Activated T-cell treated with anti-CD3 and anti-CD28 coated beads, Interleukin-2, amount 50 U/mL, for 1 hour (primary cell): ENCODE results near the gene SLC13A5.
"Not testable (repeated sequence)": the region's sequence is repeated elsewhere in the genome, so short reads cannot be mapped to it uniquely, and the experiment has no call there.

Experiments used
- DNase-seq: peaks from one replicate; pipeline ENCODE4 v3.0.0-alpha.2; 2020

Gene SLC13A5

DNA sequence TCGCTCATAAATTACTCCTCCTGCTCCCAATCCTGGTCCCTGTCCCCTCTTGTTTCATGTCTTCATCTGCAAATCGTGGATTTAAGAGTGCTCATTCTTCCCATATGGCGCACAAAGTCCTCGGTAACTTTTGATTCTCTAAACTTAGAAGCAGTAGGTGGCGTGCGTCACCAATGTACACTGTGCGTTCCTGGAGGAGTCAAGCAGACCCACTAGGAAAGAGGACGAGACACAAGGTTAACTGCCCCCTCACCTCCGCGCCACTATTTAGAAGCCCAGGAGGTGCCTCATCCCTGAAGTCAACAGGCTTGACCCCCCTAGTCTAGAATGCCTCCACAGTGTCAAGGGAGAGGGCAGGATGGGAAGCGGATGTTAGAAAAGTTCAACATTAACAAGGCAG lies 2.9 kb downstream of the SLC13A5 start:
- no peak for DNase-seq

DNA sequence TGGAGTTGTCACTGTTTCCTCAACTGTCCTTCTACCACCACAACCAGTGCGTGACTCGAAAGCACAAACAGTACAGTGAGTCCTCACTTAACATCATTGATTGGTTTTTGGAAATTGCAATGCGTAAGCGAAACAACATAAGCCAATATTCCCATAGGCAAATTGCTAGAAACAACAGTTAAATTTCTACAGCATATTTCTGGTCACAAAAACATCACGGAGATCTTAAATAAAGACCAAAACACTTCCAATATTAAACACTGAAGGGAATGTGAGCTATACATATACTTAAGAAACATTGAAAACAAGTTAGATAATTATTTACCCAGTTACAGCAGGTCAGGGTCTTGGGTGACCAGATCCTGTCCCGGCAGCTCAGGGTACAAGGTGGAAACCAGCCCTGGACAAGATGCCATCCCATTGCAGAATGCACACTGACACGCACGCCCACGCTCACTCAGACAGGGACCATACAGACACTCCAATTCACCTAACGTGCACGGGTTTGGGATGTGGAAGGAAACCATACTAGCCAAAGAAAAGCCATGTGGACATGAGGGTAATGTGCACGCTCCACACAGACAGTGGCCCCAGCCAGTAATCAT lies 4.7 kb downstream of the SLC13A5 start:
- DNase-seq = no peak

DNA sequence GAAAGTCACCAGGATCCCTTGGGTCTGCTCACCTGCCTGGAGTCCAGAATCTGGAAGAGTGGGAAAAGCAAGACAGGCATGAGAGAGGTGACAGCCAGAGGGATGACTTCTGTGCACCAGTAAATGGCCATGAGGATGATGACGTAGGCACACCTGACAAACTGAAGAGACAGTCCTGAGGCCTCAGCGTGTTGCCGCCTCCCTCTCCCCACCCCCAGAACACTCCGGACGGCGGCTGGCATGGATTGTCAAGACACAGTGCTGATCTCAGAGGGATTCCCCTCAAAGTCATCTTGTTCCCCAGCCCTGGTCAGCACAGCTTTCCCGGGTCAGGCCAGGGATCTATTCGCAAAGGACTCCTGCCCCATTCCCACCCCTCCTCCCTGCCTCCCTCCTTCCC lies 6.2 kb downstream of the SLC13A5 start:
- no peak for DNase-seq

DNA sequence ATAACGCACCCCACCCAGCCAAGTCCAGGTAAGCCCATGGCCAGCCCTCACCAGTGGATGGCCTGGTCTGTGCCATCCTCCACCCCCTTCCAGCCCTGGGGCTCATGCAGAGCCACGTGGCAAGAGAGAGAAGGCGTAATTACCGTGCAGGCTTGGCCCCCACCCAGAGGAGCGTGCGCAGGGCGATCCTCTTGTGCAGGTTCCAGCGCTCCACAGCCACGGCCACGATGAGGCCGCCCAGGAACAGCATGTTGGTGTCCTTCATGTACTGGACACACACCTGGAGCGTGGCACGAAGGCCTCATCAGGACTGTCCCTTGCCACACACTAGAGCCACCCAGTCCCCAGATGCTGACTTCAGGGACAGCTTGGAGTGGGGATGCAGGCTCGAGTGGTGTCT lies 6.7 kb downstream of the SLC13A5 start:
- DNase-seq = no peak

DNA sequence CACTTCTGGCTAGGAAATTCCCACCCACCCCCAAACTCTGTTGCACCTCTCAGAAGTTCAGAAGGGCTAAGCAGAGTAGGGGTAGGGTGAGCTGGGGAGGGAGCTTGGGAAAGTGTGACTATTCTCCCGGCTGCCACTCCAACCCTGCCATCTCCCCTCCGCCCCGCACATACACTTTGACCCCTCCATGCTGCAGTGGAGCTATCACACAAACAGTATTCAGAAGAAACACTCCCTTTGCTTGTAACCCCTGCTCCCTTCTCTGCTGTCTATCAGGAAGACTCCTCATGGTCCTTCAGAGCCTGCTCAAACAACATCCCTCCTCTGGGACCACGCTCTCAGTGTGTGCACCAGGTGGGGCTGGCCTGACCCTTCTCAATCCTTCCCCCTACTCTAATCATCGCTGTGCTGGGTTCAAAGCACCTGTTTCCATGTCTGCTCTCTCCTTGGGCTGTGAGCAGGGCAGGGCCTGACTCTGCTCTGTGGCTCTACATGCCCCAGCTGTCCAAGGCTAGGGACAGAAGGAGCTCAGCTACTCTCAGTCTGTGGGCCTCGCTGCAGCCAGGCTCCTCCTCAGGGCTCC lies 8.6 kb downstream of the SLC13A5 start:
- DNase-seq = no peak

DNA sequence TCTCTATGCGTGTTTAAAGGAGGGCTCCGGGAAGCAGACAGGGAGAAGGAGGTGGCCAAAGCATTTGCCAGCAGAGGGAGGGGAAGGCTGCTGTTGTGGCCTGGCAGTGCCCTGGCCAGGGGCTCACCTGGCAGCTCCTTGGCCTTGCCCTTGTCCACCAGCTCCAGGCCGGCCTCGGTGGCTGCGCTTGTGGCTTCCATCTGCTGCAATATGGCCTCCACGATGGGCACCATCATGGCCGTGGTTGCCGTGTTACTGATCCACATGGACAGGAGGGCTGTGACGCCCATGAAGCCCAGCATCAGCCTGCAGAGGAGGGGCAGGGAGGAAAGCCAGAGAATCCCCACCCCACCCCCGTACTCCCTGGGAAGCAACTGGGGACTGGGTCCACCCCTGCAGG lies 9.4 kb downstream of the SLC13A5 start:
- DNase-seq = no peak

DNA sequence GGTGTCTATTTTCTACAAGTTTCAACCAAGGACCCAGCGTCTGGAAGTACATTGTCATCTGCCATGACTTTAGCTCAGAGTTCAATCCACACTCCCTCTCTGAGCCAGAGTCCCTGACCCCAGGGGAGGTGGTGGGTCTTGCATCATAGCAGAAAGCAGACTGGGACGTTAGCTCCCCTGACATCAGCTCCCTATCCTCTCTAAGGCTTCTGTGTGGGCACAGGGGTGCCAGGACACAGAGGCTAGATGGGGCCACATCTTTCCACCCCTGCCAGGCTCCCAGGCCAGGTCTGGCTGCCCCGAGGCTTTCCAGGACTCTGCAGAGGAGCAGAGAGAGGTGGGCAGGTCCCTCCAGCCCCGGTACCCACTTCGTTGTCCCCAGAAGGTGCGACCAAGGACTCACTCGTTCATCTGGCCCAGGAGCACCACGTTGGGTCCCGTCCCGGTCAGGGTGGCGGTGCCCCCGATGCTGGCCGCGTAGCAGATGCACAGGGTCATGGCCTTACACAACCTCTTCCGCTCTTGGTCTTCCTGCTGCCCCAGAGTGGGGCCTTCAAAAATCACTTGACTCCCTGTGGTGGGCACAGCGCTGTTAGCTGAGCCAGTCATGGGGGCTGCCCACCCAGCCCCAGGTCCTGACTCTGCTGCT lies 10.5 kb downstream of the SLC13A5 start:
- DNase-seq = no peak

DNA sequence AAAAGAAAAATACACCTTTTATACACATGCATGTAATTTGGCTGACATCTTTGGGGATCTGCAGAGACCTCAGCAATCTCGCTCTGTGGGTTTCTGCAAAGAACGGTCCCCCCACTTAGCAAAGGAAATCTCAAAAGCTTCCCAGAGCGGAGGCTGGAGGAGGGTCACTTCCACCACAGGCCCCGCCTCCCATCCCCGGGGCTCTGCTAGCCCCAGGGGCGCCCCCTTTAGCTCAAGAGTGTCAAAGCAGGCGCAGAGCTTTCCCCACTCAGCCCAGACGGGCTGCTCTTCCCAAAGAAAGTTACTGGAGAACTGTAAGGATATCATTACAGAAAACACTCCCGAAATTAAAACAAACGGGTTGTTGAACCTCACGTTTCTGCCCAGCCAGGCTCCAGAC lies 11.4 kb downstream of the SLC13A5 start:
- peak; percentile 37 for DNase-seq

DNA sequence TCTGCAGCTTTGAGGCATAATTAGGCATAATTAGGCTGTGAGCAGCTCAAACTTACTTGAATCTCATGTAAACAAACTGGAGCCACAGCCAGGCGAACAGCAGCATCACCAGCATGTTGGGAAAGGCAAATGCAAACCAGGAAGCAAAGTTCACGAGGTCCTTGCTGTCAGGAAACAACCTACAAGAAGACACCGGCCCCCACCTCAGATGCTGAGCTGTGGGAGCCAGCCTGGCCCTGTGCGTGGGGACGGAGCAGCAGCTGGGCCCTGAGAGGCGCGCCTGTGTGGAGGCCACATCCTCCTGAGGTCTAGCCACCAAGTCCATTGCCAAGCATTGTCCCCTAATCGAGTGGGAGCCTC lies 12.2 kb downstream of the SLC13A5 start:
- no peak for DNase-seq

DNA sequence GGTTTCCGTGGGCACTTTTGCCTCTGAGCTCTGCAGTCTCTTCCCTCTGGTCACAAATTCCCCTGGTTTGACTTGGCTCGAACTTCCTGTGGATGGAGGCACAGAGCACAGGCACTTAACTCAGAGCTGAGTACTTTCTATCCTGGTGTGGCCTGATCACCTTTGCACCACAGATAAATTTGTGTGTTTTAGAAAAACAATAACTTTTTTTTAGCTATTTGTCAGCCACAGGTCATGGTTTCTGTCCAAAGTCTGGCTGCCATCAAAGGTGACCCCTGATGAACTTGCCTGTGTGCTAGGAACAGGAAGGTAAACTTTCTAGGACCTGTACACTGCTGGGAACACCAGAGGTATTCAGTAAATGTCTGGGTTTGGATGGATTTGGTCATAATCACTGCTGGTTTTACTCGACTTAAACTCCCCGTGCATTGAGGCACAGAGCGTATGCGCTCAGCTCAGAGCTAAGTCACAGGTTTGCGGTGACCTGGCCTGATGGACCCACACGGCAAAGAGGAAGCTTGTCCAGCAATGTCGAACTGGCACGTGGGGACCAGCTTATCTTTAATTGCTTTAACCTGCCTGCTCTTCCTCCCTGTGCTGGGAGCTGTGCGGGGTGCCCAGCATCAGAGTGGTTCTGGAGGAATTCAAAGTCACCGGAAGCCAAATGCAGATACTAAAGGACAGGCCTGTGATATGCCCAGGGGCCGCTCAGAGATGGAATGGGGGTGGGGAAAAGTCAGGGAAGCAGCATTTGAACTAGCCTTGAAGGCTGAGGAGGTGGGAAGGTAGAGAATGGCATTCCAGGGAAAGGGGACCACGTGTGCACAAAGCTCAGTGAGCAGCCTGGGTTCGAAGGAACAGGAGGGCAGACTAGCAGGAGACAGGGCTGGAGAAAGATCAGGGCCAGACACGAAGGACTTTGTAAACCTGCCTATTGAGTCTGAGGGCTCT lies 12.9 kb downstream of the SLC13A5 start:
- no peak for DNase-seq

DNA sequence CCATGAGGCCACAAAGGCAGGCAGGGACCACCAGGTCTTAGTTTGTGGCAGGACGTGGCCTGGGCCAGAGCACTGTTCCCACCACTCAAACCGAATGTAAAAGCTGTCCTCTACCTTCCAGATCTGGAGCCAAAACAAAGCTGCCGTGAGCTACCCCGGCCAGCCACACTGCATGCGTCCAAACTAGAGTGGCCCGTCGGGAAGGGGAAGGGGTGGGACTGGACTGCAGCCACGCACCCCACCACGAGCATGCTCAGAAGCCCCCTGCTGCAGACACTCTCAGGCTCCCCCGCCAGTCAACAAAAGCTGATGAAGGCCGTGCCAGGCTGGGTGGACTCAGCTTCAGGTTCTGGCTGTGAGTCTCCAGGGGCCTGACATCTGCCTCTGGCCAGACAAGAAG lies 15.2 kb downstream of the SLC13A5 start:
- no peak for DNase-seq

DNA sequence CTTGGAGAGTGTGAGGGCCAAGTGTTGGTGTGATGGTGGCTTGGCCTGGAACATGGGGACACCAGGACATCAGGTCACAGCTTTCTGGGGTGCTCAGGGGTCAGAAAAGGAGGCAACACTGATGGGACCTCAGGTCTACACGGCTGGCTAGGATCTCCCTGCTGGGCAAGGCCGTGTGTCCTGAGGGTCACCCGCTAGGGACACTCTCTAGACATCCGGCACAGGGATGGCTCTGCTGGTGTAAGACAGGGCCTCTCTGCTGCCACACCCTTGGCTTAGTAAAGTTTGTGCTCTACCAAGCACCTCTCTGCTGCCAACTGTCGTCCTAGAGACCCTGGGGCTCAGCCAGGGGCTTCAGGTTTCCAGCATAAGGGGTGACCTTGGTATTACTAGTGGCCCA lies 16.3 kb downstream of the SLC13A5 start:
- DNase-seq = no peak

DNA sequence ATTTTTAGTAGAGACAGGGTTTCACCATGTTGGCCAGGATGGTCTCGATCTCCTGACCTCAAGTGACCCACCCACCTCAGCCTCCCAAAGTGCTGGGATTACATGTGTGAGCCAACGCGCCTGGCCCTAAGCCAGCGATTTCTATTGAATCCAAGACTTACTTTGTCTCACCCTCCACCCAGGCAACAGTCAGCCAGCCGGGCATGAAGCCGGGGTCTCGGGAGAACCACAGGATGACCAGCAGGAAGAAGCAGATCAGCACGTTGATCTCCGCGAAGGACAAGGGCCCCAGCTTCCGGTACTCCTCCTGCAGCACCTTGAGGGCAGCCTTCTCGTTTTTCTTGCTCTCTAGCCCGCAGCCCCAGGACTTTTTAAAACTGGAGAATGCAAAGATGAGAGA lies 17.6 kb downstream of the SLC13A5 start:
- DNase-seq = no peak

DNA sequence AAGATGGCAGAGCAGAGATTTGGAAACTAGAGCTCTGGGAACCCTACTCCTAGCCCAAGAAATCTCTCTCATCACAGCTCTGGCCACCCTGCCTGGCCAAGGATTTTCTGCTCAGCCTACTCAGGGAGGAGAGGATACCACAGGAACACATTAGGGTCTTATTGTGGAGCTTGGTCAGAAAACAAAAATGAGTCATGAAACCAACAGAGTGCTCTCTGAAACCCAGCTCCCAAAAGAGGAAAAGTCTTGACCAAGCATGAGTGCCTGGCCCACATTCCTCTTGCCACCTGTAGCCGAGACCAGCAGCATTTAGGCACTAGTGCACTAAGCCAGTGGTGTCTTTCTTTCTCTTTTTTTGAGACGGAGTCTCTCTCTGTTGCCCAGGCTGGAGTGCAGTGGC lies 18.1 kb downstream of the SLC13A5 start:
- DNase-seq = no peak

DNA sequence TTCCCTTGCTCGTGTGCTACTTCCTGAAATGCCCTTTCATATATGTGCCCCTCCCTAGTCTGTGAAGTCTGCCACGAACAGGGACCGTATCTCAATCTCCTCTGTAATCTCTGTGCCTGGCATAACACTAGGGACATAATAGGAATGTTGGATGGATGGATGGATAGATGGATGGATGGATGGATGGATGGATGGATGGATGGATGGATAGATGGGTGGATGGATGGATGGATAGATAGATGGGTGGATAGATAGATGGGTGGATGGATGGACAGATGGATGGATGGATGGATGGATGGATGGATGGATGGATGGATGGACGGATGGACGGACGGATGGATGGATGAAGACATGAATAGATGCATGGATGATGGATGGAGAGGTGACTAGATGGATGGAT lies 21.2 kb downstream of the SLC13A5 start:
- DNase-seq = not testable (repeated sequence)

DNA sequence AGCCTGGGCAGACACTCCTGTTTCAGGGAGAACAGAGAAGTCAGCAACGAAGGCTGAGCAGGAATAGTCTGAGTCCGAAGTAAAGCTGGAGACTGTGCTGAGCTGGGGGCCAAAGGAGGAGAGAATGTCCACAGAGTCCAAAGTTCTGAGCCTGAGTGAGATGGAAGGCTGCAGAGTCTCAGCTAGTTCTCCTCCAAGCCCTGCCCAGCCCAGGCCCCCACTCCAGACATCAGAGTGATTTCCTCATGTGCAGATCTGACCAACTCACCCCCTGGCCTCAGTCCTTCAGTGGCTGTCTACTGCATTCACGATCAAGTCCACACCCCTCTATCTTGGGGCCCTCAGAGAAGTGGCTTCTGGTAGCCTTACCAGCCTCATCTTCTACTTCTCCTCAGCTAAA lies 21.6 kb downstream of the SLC13A5 start:
- no peak for DNase-seq

DNA sequence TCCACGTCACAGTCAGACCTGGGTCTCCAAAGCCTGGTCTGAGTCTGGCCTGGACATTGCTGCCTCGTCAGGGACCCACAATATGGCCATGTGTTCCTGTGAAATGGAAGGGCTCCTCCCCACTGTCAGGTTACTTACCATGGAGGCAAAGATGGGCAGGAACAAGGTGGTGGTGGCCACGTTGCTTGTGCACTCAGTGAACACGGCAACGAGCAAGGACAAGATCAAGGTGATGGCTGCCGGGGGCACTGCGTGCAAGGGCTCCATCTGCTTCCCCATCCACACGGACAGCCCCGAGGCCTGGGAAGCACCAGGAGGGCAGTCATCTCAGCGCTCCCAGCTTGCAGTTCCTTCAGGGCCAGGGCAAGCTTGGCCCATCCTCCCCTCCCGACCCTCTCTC lies 22.5 kb downstream of the SLC13A5 start:
- DNase-seq = no peak

DNA sequence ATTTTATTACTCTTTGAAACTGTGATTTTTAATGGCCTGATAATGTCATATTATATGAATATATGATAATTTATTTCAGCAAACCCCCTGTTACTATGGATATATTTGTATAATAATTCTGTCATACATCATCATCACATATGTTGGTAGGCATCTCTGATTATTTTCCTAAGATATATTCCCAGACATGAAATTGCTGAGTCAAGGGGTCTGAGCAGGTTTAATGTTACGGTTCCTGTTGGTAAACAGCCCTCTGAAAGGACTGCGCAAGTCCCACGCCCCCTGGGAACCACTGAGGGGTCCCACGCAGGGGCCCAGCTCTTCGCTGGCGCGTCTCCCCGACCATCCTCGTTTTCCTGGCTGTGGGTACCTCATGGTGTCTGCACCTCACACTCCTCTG lies 24.2 kb downstream of the SLC13A5 start:
- DNase-seq = no peak

DNA sequence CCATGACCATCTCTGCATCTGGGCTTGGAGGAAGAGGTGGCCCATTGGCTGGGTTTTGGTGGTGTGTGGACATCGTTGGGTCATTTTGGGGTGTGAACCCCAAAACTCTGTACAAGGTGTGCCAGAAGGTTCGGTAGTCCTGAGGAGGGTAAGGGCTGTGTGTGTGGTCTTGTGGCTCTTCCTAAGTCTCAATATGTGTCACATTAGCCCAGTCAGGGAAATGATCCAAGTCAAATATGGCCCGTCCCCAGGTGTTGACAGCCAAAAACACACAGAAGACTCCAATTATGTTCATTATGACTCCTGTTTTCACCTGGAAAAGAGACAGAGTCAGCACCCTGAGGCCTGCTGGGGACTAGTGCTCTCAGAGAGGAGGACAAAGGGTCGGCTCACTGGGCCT lies 27.1 kb downstream of the SLC13A5 start:
- no peak for DNase-seq

DNA sequence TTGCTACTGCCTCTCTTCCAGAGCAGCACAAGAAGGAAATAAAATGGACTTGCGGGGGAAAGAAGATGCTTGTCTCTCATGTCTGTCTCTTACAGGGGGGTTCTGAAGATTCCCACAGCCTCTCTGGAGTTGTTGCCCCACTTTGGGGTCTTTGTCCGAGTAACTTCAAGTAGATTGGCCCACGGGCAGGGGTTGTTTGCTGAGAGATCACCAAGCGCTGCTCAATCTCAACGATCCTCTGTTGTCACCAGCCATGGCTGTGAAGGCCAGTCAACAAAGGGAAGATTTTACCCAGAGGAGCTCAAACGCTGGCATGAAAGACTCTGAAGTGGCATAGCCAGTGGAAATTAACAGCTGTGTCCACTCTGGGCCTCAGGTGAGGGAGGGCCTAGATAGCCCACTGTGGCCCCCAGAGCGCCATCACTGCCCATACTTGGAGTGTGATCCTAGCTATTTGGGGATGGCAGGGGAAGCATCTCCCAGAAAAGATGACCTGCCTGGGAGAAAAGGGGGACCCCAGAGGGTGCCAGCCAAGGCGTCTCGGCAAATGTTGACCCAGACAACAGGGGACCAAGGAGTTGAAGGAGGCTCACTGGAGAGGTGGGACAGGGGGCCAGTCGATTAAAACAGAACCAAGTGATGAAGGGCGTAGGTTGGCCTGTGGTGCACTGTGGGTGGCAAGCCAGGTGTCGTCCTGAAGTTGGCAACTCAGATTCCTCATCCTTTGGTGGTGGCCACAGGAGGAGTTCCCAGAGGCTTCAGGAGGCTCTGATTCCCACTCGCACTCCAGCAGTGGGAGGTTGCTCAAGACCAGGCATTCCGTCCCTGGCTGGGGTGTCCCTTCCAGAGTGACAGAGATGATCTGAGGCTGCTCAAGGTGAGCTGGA lies 28.0 kb downstream of the SLC13A5 start:
- DNase-seq = no peak

DNA sequence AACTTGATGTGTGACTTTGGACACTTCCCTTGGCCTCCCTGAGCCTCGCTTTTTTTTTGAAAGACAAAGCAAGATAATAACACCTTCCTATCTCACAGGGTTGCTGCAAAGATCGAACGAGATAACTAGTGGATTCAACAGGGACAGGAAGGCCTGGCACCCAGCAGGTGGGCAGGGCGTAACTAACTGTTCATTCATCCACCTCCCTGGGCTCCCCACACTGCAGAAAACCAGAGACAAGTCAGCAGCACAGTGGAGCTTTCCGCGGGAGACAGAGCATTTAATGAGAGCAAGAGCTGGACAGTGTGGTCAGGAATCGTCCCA lies 28.7 kb downstream of the SLC13A5 start:
- no peak for DNase-seq

DNA sequence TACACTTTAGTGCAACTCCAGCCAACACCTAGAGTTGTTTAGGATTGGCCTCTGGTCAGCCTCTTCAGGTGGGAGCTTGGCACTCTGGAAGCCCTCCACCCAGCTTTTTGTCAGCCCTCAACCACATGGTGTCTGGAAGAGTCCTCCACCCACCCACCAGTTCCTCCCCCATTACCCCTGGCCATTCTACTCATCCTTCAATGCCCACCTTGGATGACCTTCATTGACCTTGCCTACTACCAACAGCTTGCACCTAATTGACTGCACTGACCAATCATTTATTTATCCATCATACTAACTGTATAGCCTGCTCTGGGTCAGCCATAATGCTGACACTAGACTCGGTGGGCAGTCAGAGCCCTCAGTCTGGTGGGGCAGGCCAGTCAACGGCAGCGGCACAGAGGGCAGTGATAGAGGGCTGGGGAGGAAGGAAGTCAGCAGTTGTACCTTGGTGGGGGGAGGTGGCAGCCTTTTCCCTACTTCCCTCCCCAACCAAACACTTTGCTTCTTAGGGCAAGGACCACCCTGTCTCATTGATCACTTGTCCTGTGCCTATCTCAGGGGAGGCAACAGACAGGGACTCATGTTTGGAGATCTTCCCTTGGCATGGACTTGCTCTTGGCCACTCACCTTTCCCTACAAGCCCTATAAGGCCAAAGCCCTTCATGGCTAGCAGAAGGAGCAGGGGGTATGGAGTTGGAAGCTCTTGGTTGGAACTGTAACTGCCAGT lies 29.3 kb downstream of the SLC13A5 start:
- no peak for DNase-seq
